GM21529 (cell line): ENCODE data around the gene NXNL2.

Experiments
- ATAC-seq: cut with Tn5 transposase; IDR thresholded peaks from one replicate; pipeline ENCODE4 v1.9.1; 2021; ENCODE audit not compliant: unreplicated experiment

Gene NXNL2

DNA sequence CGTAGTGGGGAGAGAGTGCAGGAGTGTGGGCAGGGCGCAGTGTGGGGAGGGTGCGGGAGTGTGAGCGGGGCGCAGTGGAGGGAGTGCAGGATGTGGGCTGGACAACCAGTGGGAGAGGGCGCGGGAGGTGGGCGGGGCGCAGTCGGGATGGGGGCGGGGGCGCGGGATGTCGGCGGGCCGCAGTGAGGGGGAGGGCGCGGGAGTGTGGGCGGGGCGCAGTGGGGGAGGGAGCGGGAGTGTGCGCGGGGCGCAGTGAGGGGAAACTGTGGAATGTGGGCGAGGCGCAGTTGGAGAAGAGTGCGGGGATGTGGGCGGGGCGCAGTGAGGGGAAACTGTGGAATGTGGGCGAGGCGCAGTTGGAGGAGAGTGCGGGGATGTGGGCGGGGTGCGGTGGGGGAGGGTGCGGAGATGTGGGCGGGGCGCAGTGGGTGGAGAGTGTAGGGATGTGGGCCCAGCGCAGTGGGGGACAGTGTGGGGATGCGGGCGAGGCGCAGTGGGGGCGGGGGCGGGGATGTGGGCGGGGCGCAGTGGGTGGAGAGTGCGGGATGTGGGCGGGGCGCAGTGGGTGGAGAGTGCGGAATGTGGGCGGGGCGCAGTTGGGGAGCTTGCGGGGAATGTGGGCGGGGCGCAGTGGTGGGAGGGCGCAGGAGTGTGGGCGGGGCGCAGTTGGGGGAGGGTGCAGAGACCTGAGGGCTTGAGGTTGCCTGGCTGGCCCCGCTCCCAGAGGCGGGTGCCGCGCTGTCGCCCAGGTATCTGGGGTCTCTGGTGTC, at the start of gene NXNL2:
NXNL2 (plus strand) TSS at position 723 of the 770 bp plus-strand sequence. CDS start 257 bp downstream, outside the sequence.
- ATAC-seq, result no peak

DNA sequence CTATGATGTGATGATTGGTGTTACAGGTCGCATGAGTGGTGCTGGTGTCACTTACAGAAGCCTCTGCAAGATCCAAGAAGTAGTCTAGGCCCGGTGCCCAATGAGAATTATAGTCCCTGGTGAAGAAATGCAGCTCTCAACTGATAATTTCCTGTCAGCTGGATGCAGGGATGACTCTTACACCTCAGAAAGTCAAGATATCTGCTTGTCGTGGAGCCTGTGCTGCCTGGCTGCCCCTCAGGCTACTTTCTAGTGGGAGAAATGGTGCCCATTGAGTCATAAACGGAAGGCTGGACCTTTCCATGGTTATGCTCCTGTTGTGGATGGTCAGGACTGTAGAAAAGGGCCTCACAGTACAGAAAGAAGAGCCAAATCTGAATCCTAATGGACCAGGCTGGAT, 46.8 kb upstream of the NXNL2 start:
- ATAC-seq, result no peak

DNA sequence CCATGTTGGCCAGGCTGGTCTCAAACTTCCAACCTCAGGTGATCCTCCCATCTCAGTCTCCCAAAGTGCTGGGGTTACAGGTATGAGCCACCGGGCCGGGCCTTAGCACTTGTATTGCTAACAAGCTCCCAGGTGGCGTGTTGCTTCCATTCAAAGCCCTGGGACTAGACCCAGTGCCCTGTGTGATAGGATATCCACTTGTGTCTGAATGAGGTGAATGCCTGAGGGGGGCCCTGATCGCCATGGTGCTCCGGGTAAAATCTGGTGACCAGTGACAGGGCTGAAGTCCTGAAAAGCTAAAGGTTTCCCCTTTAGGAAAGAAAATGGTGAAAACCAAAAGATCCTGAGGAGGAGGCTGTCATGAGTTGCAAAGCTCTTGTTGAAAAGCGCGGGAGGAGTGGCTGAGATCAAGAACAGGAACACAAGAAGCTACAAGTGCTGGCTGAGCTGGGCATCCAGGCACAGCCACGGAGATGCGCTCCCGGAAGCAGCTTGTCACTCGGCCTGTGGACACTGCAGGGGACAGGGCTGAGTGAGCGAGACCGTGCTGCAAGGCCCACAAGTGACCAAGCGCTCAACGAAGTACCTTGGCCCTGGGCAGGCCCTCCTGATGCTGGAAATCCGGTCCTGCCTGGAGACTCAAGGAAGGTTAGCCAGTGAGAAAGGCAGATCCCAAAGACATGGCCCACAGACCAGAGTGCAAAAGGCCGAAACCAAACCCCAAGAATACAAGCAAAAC, 39.8 kb upstream of the NXNL2 start:
- ATAC-seq, result no peak

DNA sequence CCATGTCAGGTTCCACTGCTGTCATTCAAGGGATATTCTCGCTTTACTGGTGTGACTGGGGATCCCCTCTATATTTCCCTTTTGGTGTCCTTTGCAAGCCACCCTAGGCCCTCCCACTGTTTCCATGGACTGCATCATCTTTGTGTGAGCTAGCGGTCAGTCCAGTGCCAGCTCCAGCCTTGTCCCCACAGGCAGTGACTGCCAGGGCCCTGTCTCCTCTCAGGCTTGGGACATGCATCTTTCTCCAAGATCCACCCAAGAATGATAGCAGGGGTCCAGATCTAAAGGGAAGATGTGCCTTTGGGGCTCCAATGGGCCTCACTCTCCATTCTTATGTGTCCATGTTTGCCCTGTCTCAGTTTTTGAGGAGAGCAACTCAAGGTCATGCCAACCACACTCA, 37.8 kb upstream of the NXNL2 start:
- ATAC-seq, result no peak

DNA sequence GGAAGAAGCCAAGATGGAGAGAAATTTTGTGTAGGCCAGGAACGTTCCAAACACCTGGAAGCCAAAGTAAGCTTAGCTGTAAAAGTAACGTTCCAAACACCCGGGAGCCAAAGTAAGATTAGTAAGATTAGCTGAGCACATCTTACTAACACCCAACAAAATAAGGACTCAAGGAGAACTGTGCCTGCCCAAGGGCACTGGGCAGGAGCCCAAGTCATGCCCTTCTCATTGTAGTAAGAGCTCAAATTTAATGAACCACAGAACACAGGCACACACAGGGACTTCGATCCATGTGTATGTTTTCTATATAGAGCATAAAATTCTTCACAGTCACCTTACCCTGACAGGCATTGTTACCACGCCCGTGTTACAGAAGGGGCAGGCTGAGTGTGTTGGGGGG, 36.1 kb upstream of the NXNL2 start:
- no peak for ATAC-seq

DNA sequence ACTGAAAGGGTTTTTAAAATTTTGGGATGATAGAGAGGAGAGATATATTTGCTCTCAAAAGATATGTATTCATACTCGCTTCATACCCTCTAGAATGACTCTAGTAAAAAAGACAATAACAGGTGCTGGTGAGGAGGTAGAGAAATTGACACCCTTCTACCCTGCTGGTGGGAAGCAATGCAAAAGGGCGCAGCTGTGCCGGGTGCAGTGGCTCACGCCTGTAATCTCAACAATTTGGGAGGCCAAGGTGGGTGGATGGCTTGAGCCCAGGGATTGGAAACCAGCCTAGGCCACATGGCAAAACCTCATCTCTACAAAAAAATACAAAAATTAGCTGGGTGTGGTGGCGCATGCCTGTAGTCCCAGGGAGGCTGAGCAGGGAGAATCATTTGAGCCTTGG, 33.9 kb upstream of the NXNL2 start:
- no peak for ATAC-seq

DNA sequence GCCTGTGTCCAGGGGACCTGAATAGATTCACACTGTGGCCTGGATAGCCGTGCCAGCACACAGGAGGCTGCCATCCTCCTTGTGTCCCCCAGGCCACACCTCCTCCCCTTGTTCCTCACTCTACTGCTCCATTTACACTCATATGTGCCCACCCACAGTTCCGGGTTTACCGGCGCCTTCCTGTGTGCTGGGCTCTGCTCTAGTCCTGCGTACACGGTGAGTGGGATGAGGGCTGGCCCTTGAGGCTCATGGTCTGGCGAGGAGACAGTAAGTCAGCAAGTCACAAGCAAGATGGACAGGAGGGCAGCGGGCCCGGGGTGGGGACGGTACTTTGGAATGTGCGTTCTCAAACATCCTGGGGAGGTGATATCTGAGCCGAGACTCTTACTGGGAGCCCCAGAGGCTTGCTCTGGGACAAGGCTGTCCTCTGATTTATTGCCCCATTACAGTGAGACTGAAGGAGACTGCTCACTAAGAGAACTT, 32.4 kb upstream of the NXNL2 start:
- no peak for ATAC-seq

DNA sequence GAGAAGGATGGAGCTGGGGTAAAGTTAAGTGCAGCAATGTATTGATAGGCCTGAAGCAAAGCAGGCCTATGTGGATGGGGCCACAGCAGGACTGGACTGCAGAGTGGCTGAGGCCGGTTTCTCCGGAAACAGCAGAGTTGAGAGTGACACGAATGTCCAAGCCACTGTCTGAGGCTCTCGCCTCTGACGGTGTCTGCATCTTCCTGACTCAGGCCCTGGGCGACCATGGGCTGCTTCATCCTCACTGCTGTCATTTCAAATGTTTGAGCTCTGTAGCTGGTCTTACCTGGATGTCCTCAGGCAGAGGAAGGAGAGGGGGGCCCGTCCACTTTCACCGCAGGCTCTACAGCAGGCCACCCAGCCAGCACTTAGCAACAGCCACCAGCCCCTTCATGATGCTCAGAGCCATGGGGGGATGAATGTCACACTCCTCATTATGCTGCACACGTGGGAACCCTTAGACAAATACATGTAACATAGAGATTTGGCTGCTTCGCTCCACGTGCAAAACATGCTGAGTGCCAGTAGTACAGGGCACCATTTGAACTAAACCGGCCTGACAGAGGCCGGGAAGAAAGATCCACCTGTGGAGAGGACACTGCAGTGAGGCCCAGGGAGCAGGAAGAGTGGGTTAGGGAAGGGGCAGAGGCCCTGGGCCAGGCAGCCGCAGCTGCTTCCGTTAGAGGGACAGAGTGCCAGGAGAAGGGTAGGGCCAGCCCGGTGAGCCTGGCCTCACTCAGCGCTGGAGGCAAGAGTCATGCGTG, 31.7 kb upstream of the NXNL2 start:
- ATAC-seq, result no peak

DNA sequence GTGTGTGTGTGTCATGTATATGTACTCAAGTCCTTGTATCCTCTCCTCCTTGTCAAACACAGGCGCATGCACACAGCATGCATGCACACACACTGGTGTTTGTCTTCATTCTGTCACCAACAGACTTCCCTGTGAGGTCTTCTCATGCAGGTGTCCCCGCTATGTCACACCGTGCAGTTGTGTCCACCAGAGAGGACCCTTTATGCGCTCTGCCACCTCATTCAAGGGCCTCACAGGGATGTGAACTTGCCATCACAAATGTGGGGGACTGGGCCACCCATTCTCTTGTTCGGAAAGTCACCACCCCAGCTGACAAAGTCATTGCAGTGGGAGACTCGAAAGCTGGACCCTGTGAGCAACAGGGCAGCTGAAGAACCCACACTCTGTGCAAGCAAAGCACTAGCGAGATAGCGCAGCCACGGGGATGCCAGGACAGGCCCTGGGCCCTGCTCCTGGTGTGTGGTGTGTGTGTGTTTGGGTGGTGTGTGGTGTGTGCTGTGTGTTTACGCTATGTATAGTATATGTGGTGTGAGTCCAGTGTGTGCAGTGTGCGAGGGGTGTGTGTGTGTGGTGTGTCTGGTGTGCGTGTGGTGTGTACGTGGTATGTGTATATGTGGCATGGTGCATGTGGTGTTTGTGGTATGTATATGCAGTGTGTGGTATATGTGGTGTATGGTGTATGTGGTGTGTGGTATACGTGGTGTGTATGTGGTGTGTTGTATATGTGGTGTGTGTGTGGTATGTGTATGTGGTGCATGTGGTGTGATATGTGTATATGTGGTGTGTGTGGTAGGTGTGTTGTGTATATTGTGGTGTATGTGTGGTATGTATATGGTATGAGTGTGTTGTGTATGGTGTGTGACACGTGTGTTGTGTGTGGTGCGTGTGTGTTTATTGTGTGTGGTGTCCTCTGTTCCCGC, 30.9 kb upstream of the NXNL2 start:
- no peak for ATAC-seq

DNA sequence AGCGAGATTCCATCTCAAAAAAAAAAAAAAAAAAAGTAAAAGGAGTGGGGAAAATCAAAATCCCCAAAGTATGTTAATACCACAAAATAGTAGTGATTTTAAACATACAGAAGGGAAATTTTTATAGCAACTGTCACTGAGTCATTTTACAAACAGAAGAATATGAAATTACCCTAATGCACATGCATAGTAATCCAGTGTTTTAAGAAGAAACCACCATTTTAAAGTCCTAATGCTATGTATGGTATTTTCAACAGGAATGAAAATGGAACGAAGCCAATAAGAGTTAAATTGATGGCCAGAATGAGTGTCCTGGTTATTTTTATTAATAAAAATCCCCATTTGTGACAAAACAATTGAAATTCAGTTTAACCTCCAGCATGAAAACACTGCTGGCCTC, 26.7 kb upstream of the NXNL2 start:
- ATAC-seq, result no peak

DNA sequence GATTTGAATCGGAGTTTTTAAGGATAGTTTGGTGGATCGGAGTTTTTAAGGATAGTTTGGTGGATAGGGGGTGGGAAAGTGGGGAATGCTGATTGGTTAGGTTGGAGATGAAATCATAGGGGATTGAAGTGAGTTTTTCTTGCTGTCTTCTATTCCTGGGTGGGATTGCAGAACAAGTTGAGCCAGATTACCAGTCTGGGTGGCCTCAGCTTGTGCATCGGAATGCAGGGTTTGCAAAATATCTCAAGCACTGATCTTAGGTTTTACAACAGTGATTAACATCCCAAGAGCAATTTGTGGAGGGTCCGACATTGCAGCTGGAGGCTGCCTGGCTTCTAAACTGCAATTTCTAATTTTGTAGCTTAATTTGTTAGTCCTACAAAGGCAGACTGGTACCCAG, 23.1 kb upstream of the NXNL2 start:
- no peak for ATAC-seq

DNA sequence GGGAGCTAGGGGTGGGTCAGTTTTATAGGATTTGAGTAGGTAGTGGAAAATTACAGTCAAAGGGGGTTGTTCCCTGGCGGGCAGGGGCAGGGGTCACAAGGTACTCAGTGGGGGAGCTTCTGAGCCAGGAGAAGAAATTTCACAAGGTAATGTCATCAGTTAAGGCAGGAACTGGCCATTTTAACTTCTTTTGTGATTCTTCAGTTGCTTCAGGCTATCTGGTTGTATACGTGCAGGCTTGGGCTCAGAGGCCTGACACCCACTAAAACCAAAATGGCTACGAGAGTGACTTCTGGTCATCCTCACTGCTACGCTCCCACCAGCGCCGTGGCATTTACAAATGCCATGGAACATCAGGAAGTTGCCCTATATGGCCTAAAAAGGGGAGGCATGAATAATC, 20.7 kb upstream of the NXNL2 start:
- no peak for ATAC-seq

DNA sequence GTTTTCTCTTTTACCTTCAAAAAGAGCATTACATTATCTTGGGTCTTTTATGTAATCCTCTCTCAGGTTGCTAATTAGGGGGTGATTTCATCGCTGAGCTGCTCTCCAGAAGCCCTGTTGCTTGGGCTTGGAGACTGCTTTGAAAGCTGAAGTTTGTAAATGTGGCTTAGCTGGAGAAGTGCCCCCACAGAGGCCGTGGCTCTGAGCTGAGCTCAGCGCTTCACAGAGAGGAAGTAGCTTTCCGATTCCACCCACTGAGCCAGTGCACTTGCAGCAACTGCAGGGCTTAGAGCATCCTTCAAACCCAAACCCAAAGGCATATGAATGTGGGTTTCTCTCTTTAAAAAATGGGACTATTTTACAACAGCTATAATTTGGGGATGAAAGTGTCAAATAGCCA, 13.7 kb upstream of the NXNL2 start:
- ATAC-seq, result no peak

DNA sequence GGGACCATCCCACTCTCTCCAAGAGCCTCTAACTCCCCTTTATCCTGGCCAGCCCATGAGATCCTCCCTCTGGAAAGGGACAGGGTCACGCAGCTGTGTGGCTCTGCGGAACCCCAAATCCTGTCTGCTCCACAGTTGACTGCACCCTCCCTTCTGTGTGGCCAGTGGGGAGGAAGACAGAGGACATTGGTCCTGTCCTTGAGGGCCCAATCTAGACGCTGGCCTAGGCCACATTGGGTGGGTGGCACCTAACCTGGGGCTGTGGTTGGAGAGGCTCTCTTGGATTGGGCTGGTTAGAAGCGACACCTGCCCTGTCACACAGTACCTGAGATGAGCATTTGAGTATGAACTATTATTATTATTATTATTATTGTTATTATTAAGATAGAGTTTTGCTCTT, 12.6 kb upstream of the NXNL2 start:
- no peak for ATAC-seq

DNA sequence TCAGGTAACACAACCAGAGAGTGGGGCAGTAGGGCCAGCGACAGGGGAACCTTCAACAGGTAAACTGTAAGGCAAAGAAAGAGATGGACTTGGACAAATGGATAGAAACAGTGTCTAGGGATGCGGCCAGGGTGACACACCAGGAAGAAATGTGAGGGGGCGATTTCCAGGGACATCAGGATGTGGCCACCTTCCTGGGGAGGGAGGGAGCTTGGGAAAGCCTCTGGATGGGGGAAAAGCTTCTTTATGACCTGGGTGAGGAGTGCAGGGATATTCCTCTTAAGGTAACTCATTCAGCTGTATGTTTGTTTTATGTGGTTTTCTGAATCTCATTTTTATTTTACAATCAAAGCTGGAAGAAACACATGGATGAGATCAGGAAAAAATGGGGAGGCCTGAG, 11.9 kb upstream of the NXNL2 start:
- ATAC-seq, result no peak

DNA sequence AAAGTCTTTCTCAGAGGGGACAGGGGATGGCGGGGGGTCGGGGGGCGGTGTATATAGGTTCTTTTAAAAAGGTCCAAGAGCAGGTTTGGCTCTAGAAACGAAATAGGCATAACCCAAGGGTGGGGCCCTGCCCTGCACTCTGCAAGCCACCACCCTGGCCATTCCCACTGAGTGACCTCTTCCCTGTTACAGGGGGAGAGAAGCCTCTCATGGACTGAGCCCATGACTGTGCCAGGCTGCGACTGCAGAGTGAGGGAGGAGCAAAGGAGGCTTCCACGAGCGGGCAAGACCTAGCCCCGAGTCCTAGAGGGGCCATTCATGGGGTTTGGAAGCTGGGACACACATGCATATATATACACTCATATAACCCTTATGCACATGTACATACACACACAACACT, 10.1 kb upstream of the NXNL2 start:
- no peak for ATAC-seq

DNA sequence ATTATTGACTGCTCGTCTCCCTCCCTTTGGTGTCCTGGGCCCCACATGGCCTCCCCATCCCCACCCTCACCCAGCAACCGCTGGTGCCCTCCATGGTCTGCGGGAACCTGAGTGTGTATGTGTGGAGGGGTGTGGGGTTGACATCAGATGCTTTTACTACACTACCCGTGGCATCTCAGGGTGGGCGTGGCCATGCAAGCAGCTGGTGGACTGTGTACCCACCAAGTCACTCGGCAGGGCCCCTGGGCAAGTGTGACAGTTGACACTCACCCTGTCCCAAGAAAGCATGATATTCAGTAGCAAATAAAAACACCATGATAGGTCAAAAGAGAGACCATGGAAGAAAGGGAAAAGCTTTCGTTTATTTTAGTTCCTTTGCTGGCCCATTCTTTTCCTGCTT, 7.4 kb upstream of the NXNL2 start:
- ATAC-seq, result no peak

DNA sequence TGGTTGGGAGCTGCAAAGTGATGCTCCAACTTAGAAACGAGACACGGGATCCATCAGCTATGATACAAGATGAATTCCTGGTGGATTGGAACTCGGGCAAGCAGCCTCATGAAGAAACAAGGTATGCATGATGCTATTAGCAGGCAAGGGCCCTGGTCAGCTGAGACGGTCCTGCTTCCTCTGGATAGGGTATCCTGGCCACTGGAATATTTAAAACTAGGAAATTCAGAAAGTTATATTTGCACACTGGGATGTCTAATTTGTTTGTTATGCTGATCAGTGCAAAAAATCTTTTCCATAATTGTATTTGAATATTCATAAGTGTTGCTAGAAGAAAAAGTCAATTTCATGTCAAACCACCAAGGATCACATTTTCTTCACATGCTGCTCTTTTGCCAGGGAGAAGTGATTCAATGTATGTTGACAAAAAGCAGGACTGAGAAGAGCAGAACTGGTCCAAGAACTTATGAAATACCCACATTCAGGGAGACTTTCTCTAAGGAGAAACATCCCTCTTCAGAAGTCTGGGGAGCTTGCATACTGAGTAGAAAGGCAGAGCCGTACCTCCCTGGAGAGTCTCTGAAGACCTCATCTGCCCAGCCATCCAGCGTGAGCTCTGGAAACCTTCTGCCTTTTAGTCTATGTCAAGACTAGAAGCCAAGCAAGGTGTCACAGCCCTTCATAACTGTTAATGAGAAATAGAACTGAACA, 6.7 kb upstream of the NXNL2 start:
- ATAC-seq, result no peak

DNA sequence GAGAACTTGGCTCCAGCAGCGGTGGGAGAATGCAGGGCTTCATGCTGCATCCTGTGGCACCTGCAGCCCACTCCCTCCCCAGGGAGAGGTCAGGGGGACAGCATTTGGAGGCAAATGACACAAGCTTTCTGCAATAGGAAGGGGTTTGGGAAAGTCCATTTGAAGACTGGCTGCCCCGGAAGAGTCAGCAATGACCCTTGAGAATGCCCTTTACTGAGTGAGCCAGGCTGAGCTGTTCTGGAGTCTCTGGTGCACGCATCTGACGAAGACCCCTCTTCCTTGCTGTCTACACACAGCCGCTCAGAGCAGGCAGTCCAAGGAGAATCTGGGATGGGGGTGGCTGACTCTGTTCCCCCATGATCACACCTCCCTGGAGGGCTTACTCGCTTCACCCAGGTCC, 5.5 kb upstream of the NXNL2 start:
- no peak for ATAC-seq

DNA sequence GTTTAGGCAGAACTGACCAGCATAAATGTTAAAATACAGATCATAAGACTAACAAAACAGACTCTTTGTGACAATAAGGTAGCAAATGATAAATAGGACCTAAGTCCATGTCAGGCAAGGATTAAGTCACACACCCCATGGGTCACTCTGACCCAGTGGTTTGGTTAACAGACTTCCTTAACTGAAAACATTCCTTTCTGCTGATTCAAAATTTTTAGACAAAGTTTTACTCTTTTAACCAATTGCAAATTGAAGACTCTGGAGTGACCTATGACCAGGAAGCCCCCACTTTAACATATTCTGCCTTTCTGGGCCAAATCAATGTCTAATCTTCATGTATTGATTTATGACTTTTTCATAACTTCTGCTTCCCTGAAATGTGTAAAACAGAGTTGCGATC, 4.9 kb upstream of the NXNL2 start:
- ATAC-seq, result no peak
